Measurements from ENCODE around the gene MEDAG.

MEDAG gene

GRCh38 chr13:30866677-30867076 is 39.4 kb upstream of the MEDAG start:
- Mint-ChIP-seq H3K27me3 (ENCODE audit: low read depth) (peaks cover 7% of the 10 kb centered on the region), H3K4me1 (peaks cover 83% of the 10 kb centered on the region), H3K27ac (peak overlapping the region; percentile 89 to 97 (median 96)), H3K36me3 (ENCODE audit: low read depth) (no peaks in the 10 kb centered on the region), H3K9me3 (no peaks in the 10 kb centered on the region), H3K4me3 (peak overlapping the region in 1 of 3 experiments; percentile 19)
- no peak for TF ChIP-seq CTCF (IDR thresholded peaks at IDR 0.05; ENCODE audit: unreplicated experiment in 3 of 3)

DNA sequence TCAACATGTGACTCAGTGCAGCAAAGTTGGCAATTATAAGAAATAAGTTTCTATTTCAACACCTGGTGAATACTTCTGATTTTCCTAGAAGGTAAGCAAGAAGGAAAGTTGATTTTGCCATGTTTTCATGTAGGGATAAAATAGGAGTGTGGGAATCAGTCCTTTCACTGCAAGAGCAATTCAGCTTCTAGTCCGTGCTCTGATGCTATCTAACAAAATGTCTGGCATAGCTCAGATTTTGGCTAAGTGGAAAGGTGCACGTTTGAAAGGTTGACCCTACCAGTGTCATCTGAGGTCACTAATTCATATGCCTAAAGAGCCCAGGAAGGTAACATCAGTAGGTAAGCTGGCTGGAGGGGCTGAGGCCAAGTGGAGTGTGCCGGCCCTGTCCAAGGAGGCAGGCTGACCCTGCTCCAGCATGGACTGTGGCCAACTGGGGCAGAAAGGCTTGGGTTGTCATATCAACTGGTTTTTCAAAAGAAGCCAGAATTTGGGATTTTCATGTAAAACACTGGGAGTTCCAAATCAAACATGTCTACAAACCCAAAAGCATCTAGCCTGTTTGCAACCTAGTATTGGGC is 38.9 kb upstream of the MEDAG start:
- no peak for TF ChIP-seq CTCF (IDR thresholded peaks at IDR 0.05; ENCODE audit: unreplicated experiment in 3 of 3)
- H3K36me3 Mint-ChIP-seq (ENCODE audit: low read depth): no peaks in the 10 kb centered on the region
- H3K27ac Mint-ChIP-seq: peak overlapping the region; percentile 89 to 97 (median 96)
- H3K9me3 Mint-ChIP-seq: no peaks in the 10 kb centered on the region
- H3K27me3 Mint-ChIP-seq (ENCODE audit: low read depth): peaks cover 6% of the 10 kb centered on the region
- H3K4me3 Mint-ChIP-seq: peak overlapping the region in 1 of 3 experiments; percentile 19
- H3K4me1 Mint-ChIP-seq: peaks cover 86% of the 10 kb centered on the region

GRCh38 chr13:30868799-30869470 is 37.1 kb upstream of the MEDAG start:
- H3K36me3 Mint-ChIP-seq (ENCODE audit: low read depth): no peaks in the 10 kb centered on the region
- no peak for TF ChIP-seq CTCF (IDR thresholded peaks at IDR 0.05; ENCODE audit: unreplicated experiment in 3 of 3)
- peak overlapping the region in 1 of 3 experiments; percentile 28 for H3K4me3 Mint-ChIP-seq
- H3K27me3 Mint-ChIP-seq (ENCODE audit: low read depth): no peaks in the 10 kb centered on the region
- peak overlapping the region; percentile 48 to 83 (median 81) for H3K27ac Mint-ChIP-seq
- H3K9me3 Mint-ChIP-seq: no peaks in the 10 kb centered on the region
- H3K4me1 Mint-ChIP-seq: peaks cover 86% of the 10 kb centered on the region

DNA sequence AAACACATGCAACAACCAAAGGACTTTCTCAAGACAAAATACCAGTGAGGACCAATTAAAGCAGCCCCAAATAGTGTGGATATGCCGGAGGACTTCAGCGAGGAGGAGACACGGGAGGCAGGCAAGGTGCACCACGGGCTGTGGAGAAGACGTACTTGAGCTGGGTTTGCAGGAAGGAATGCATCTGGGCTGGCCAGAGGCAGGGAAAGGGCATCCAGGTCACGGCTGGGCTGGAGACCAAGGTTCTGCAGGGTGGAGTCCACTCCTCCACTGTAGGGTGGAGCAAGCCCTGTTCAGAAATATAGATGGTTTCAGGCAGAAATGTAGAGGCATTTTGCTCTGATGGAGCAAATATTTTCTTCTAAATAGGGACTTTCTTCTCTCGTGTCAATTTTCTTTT is 36.6 kb upstream of the MEDAG start:
- no peak for TF ChIP-seq CTCF (IDR thresholded peaks at IDR 0.05; ENCODE audit: unreplicated experiment in 3 of 3)
- no peaks in the 10 kb centered on the region for H3K36me3 Mint-ChIP-seq (ENCODE audit: low read depth)

GRCh38 chr13:30870049-30870884 is 35.8 kb upstream of the MEDAG start:
- peak overlapping the region; percentile 21 to 67 (median 27) for H3K4me3 Mint-ChIP-seq
- TF ChIP-seq CTCF (IDR thresholded peaks at IDR 0.05; ENCODE audit: unreplicated experiment in 3 of 3): no peak
- no peaks in the 10 kb centered on the region for H3K27me3 Mint-ChIP-seq (ENCODE audit: low read depth)
- peak overlapping the region; percentile 81 to 91 (median 85) for H3K27ac Mint-ChIP-seq
- no peaks in the 10 kb centered on the region for H3K9me3 Mint-ChIP-seq
- H3K4me1 Mint-ChIP-seq: peaks cover 79% of the 10 kb centered on the region
- H3K36me3 Mint-ChIP-seq (ENCODE audit: low read depth): no peaks in the 10 kb centered on the region

More for the DNA sequence above, 36.6 kb upstream of the MEDAG start:
- peaks cover 86% of the 10 kb centered on the region for H3K4me1 Mint-ChIP-seq
- no peaks in the 10 kb centered on the region for H3K9me3 Mint-ChIP-seq
- no peaks in the 10 kb centered on the region for H3K27me3 Mint-ChIP-seq (ENCODE audit: low read depth)
- peak overlapping the region; percentile 81 to 91 (median 85) for H3K27ac Mint-ChIP-seq
- H3K4me3 Mint-ChIP-seq: peak overlapping the region in 1 of 3 experiments; percentile 28

Data from nephron (organoid).